ENCODE measurements around the gene GNG11.
"Not testable (repeated sequence)": the region's sequence is repeated elsewhere in the genome, so short reads cannot be mapped to it uniquely, and the experiment has no call there.

Gene GNG11

GRCh38 chr7:93911661-93912060, 9.9 kb upstream of the GNG11 start:
- DNase-seq, result not testable (repeated sequence)

- no peak for DNase-seq
Observed at GRCh38 chr7:93913197-93913596, 8.3 kb upstream of the GNG11 start.

- DNase-seq, result no peak
Observed at GRCh38 chr7:93914581-93915066, 6.9 kb upstream of the GNG11 start.

GRCh38 chr7:93915206-93915842, 6.2 kb upstream of the GNG11 start:
- not testable (repeated sequence) for DNase-seq

- DNase-seq, result not testable (repeated sequence)
Observed at GRCh38 chr7:93915888-93916287, 5.6 kb upstream of the GNG11 start.

- DNase-seq, result not testable (repeated sequence)
Observed at GRCh38 chr7:93916315-93916714, 5.2 kb upstream of the GNG11 start.

GRCh38 chr7:93920496-93921182, 896 bp upstream of the GNG11 start:
- DNase-seq, result no peak

GRCh38 chr7:93921186-93921585, 349 bp upstream of the GNG11 start:
- DNase-seq, result no peak

GRCh38 chr7:93923296-93923695, 1.8 kb downstream of the GNG11 start:
- DNase-seq, result no peak

- DNase-seq, result no peak
Observed at GRCh38 chr7:93923942-93924341, 2.4 kb downstream of the GNG11 start.

- no peak for DNase-seq
Observed at GRCh38 chr7:93926800-93927199, 5.3 kb downstream of the GNG11 start.

GRCh38 chr7:93927585-93927984, 6.0 kb downstream of the GNG11 start:
- no peak for DNase-seq

GRCh38 chr7:93931655-93932054, 10.1 kb downstream of the GNG11 start:
- no peak for DNase-seq

- no peak for DNase-seq
Observed at GRCh38 chr7:93933156-93933555, 11.6 kb downstream of the GNG11 start.

GRCh38 chr7:93935102-93935501, 13.6 kb downstream of the GNG11 start:
- DNase-seq, result no peak

- no peak for DNase-seq
Observed at GRCh38 chr7:93937818-93938217, 16.3 kb downstream of the GNG11 start.

GRCh38 chr7:93938293-93938692, 16.8 kb downstream of the GNG11 start:
- DNase-seq, result no peak

- DNase-seq, result no peak
Observed at GRCh38 chr7:93941945-93942344, 20.4 kb downstream of the GNG11 start.

GRCh38 chr7:93943816-93944540, 22.4 kb downstream of the GNG11 start:
- no peak for DNase-seq

GRCh38 chr7:93944673-93945072, 23.1 kb downstream of the GNG11 start:
- no peak for DNase-seq

GRCh38 chr7:93945083-93945482, 23.5 kb downstream of the GNG11 start:
- DNase-seq, result no peak

GRCh38 chr7:93945756-93946535, 24.4 kb downstream of the GNG11 start:
- DNase-seq, result no peak

GRCh38 chr7:93948106-93948505, 26.6 kb downstream of the GNG11 start:
- no peak for DNase-seq

All from DMS153 (cell line).